HCT116 (cell line): ENCODE data around the gene FGD5.

Source experiments
- EZH2 ChIP-seq: fragments of 200-600 bp; sonication (generic); IDR thresholded peaks from 2 replicates; pipeline ENCODE4 v1.6.1; 2017; ENCODE audit warnings: antibody characterized with exemption, mixed run types
- EZH2phosphoT487 ChIP-seq: fragments of 200-600 bp; IDR thresholded peaks from 2 replicates; pipeline ENCODE4 v1.6.1; 2018; ENCODE audit warnings: antibody characterized with exemption, borderline replicate concordance
- JUND ChIP-seq: IDR thresholded peaks from 2 replicates; pipeline ENCODE4 v1.6.1; 2012
- POLR2A ChIP-seq: IDR thresholded peaks from 2 replicates; pipeline ENCODE4 v1.7.0; 2011; ENCODE audit warnings: borderline replicate concordance; ENCODE audit not compliant: insufficient read depth, insufficient read length; ENCODE audit errors: extremely low read depth
- POLR2AphosphoS5 ChIP-seq: IDR thresholded peaks from 2 replicates; pipeline ENCODE4 v1.6.1; 2011; ENCODE audit warnings: mild to moderate bottlenecking, low read depth, low read length, moderate library complexity
- REST ChIP-seq: IDR thresholded peaks from 2 replicates; pipeline ENCODE4 v1.6.1; 2012; ENCODE audit warnings: low read depth
- SIN3A ChIP-seq: IDR thresholded peaks from 2 replicates; pipeline ENCODE4 v1.6.1; 2012; ENCODE audit warnings: low read depth
- TCF7L2 ChIP-seq: IDR thresholded peaks from 2 replicates; pipeline ENCODE4 v1.7.0; 2011; ENCODE audit warnings: borderline replicate concordance, inconsistent platforms; ENCODE audit not compliant: insufficient read depth, insufficient read length; ENCODE audit errors: extremely low read depth
- YY1 ChIP-seq: IDR thresholded peaks from 2 replicates; pipeline ENCODE4 v1.6.1; 2011; ENCODE audit warnings: low read length, low read depth, moderate library complexity, mild to moderate bottlenecking; ENCODE audit not compliant: insufficient replicate concordance; ENCODE audit errors: extremely low read depth
- ZNF274 ChIP-seq: fragments of 200-500 bp; sonication (Bioruptor generic); IDR thresholded peaks from 2 replicates; pipeline ENCODE4 v1.6.1; 2014; ENCODE audit warnings: mild to moderate bottlenecking, low read depth, low read length, inconsistent platforms
- TF ChIP-seq, protein P1 (sequence below), 3 experiments: fragments of 200-600 bp in 1 of 3; sonication (generic) in 1 of 3; IDR thresholded peaks in 2 of 3; conservative IDR thresholded peaks in 1 of 3; 2 replicates each; pipeline ENCODE4 v1.5.1; 2012 to 2017; ENCODE audit warnings: low read depth in 2 of 3, low read length in 2 of 3, antibody characterized with exemption in 1 of 3, borderline replicate concordance in 1 of 3, control low read depth in 1 of 3, mild to moderate bottlenecking in 1 of 3, mixed read lengths in 1 of 3, mixed run types in 1 of 3, moderate library complexity in 1 of 3; ENCODE audit not compliant: insufficient read depth in 1 of 3
- TF ChIP-seq, protein P2 (sequence below): IDR thresholded peaks from 2 replicates; pipeline ENCODE4 v1.6.1; 2012

DNA sequence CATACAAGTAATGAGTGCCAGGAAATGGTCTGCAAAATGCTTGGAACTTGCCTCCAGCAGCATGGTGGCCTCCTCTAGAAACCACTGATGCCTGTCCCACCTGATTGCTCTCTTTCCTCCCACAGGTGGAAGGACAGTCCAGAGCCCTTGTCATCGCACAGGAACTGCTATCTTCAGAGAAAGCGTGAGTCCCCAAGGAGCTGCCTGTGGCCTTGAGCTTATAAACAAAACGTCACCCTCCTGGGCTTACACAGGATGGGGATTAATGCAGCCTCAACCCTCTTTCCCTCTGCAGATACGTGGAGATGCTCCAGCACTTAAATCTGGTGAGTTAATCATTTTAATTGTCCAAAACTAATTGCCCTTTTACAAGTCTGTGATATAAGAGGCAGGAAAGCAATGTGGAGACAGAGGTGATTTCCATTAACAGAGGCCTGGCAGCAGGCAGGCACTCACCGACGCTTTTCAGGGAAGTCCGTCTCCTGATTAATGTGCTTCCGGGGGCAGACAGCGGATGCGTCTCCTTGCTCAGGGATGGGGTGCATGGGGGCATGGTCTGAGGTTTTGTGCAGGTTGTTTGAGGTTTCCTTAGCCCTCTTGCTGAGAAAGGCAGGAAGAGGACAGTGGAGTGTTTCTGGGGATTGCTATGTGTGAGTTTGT, 61.8 kb downstream of the FGD5 start:
- TF ChIP-seq JUND (no peak), EZH2 (no peak), REST (no peak), SIN3A (no peak), POLR2A (no peak), POLR2AphosphoS5 (no peak), ZNF274 (no peak), YY1 (no peak), EZH2phosphoT487 (no peak), TCF7L2 (no peak)
- TF ChIP-seq, protein P1, sequence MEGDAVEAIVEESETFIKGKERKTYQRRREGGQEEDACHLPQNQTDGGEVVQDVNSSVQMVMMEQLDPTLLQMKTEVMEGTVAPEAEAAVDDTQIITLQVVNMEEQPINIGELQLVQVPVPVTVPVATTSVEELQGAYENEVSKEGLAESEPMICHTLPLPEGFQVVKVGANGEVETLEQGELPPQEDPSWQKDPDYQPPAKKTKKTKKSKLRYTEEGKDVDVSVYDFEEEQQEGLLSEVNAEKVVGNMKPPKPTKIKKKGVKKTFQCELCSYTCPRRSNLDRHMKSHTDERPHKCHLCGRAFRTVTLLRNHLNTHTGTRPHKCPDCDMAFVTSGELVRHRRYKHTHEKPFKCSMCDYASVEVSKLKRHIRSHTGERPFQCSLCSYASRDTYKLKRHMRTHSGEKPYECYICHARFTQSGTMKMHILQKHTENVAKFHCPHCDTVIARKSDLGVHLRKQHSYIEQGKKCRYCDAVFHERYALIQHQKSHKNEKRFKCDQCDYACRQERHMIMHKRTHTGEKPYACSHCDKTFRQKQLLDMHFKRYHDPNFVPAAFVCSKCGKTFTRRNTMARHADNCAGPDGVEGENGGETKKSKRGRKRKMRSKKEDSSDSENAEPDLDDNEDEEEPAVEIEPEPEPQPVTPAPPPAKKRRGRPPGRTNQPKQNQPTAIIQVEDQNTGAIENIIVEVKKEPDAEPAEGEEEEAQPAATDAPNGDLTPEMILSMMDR (IDR thresholded peaks at IDR 0.05 in 2 of 3, conservative IDR thresholded peaks at IDR 0.05 in 1 of 3; ENCODE audit: borderline replicate concordance in 1 of 3, insufficient read depth in 1 of 3, low read depth in 2 of 3, low read length in 2 of 3), result no peak
- TF ChIP-seq, protein P2, sequence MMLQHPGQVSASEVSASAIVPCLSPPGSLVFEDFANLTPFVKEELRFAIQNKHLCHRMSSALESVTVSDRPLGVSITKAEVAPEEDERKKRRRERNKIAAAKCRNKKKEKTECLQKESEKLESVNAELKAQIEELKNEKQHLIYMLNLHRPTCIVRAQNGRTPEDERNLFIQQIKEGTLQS, result no peak
